Astrocyte (in vitro differentiated cells and primary cell): ENCODE results near the gene RBBP8NL. TPM values are rescaled to one million over a fixed set of nuclear protein-coding genes. Genes with fewer than 3 reads are reported as not detected.

Experiments used
- DNase-seq: peaks from one replicate; pipeline ENCODE4 v3.0.0-alpha.2; 2010; ENCODE audit warnings: low read depth
- FAIRE-seq: peaks from 2 replicates; lab custom pipeline; 2011; peaks lifted over from hg19 to GRCh38; lab: Jason Lieb, UNC
- H2AFZ ChIP-seq: 2 replicates; pipeline ENCODE4 v1.6.0; 2012; ENCODE audit warnings: low read depth, low read length, inconsistent platforms
- H3K27ac ChIP-seq: 2 replicates; pipeline ENCODE4 v1.5.1; 2011; ENCODE audit warnings: low read depth, low read length, inconsistent platforms
- H3K27me3 ChIP-seq: 2 replicates; pipeline ENCODE4 v1.6.0; 2011; ENCODE audit warnings: low read length, inconsistent platforms; ENCODE audit not compliant: insufficient read depth
- H3K36me3 ChIP-seq: 2 replicates; pipeline ENCODE4 v1.5.1; 2011; ENCODE audit warnings: low read length, inconsistent platforms; ENCODE audit not compliant: insufficient read depth
- H3K4me1 ChIP-seq: 2 replicates; pipeline ENCODE4 v1.5.1; 2011; ENCODE audit warnings: low read length, inconsistent platforms; ENCODE audit not compliant: insufficient read depth
- H3K4me2 ChIP-seq: 2 replicates; pipeline ENCODE4 v1.6.0; 2012; ENCODE audit warnings: low read length, inconsistent platforms
- H3K4me3 ChIP-seq: 2 replicates; pipeline ENCODE4 v1.5.1; 2011; ENCODE audit warnings: low read depth, mild to moderate bottlenecking, low read length, inconsistent platforms; ENCODE audit not compliant: insufficient read depth
- H3K79me2 ChIP-seq: 2 replicates; pipeline ENCODE4 v1.6.0; 2012; ENCODE audit warnings: mild to moderate bottlenecking, low read length, inconsistent platforms; ENCODE audit not compliant: insufficient read depth
- H3K9ac ChIP-seq: 2 replicates; pipeline ENCODE4 v1.6.0; 2012; ENCODE audit warnings: mild to moderate bottlenecking, low read length, inconsistent platforms
- H3K9me3 ChIP-seq: 2 replicates; pipeline ENCODE4 v1.5.1; 2012; ENCODE audit warnings: low read depth, mild to moderate bottlenecking, low read length, inconsistent platforms; ENCODE audit not compliant: insufficient read depth
- H4K20me1 ChIP-seq: 2 replicates; pipeline ENCODE4 v1.6.0; 2012; ENCODE audit warnings: low read length, inconsistent platforms; ENCODE audit not compliant: insufficient read depth
- H3K27ac Mint-ChIP-seq: one replicate; pipeline ENCODE4 v1.8.0; 2021; ENCODE audit warnings: mild to moderate bottlenecking, mixed read lengths; ENCODE audit not compliant: unreplicated experiment
- H3K27me3 Mint-ChIP-seq: one replicate; pipeline ENCODE4 v1.8.0; 2021; ENCODE audit warnings: low read depth, mixed read lengths; ENCODE audit not compliant: unreplicated experiment
- H3K36me3 Mint-ChIP-seq: one replicate; pipeline ENCODE4 v1.8.0; 2021; ENCODE audit warnings: low read depth, mixed read lengths; ENCODE audit not compliant: unreplicated experiment
- H3K4me1 Mint-ChIP-seq: one replicate; pipeline ENCODE4 v1.8.0; 2021; ENCODE audit warnings: low read depth, mixed read lengths; ENCODE audit not compliant: unreplicated experiment
- H3K4me3 Mint-ChIP-seq: one replicate; pipeline ENCODE4 v1.8.0; 2021; ENCODE audit warnings: mild to moderate bottlenecking, moderate library complexity, mixed read lengths; ENCODE audit not compliant: unreplicated experiment
- H3K9me3 Mint-ChIP-seq: one replicate; pipeline ENCODE4 v1.8.0; 2021; ENCODE audit warnings: mild to moderate bottlenecking, mixed read lengths; ENCODE audit not compliant: unreplicated experiment
- CTCF ChIP-seq: IDR thresholded peaks from 2 replicates; pipeline ENCODE4 v1.5.1; 2011; ENCODE audit warnings: low read depth, mild to moderate bottlenecking, inconsistent platforms, low read length, moderate library complexity; ENCODE audit not compliant: insufficient read depth
- EZH2 ChIP-seq: IDR thresholded peaks from 2 replicates; pipeline ENCODE4 v1.6.1; 2012; ENCODE audit warnings: mild to moderate bottlenecking, low read length, inconsistent platforms; ENCODE audit not compliant: insufficient read depth
- total RNA-seq: library from RNA; stranded (reverse); gene quantifications from 2 replicates; pipeline ENCODE4 v1.2.1, GENCODE V29; 2021

RBBP8NL gene
- total RNA-seq, 1 donor from 2014 or later = 0.14 TPM

GRCh38 chr20:62386383-62387218, 40.7 kb downstream of the RBBP8NL start, which contains the start of gene RPS21:
Gene RPS21 (plus strand): TSS chr20:62387103. CDS start chr20:62387339, 236 bp downstream.
- H3K27ac ChIP-seq = peak within 1 kb of the TSS; percentile 91
- H3K79me2 ChIP-seq = peaks cover 53% of the 10 kb centered on the region
- no peak for FAIRE-seq

DNA sequence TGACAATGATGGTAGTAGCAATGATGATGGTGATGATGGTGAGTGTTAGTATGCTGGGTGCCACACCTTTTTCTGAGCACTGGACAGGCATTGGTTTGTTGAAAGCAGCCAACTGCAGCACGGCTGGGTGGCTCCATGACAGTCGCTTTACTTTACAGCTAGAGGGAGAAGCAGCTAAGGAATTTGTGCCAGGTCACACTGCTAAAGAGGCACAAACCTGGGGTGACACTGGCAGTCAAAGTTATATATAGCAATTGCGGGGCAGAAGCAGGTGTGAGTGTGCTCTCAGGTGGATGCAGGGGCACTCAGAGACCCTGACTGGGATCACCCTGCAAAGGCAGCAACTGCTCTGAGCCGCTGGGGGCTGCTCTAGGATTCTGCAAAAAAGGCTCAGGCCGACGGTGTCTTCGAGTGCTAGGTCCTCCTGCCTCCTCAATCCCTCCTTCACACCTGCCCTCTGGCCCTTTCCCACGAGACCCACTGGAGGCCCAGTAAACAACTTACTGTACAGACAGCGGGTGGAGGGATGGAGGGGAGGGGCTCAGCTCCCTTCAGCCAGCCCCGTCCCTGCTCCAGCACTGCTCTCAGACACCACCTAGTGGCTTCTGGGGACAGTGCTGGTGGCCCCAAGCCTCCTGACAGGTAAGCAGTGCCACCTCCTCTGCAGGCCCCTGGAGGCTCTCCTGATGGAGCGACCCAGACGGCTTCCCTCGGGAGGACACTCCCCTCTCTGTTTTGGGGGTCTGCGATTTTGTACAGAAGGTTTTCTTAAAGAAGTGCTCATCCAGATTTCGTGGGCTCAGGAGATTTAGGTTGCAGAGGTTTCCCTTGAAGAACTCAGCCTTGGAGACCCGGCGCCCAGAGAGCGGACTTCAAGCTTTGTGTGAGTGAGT, 44.8 kb downstream of the RBBP8NL start:
- Histone ChIP-seq H3K36me3 (peaks cover 2% of the 10 kb centered on the region), H3K4me3 (no peak overlapping the region), H3K27ac (no peak overlapping the region), H4K20me1 (peaks cover 28% of the 10 kb centered on the region), H3K4me1 (peaks cover 23% of the 10 kb centered on the region), H3K27me3 (no peaks in the 10 kb centered on the region), H3K9me3 (no peaks in the 10 kb centered on the region), H3K4me2 (no peak overlapping the region), H2AFZ (no peak overlapping the region), H3K79me2 (peaks cover 30% of the 10 kb centered on the region), H3K9ac (no peak overlapping the region)
- no peak for FAIRE-seq
- TF ChIP-seq EZH2 = no peak
- TF ChIP-seq CTCF = peak; percentile 79
- Mint-ChIP-seq H3K27ac (no peak overlapping the region), H3K4me3 (peak overlapping the region; percentile 66), H3K36me3 (peaks cover 8% of the 10 kb centered on the region), H3K27me3 (no peaks in the 10 kb centered on the region), H3K4me1 (peaks cover 12% of the 10 kb centered on the region), H3K9me3 (peaks cover 2% of the 10 kb centered on the region)
- DNase-seq = peak; percentile 49

More at GRCh38 chr20:62386383-62387218, 40.7 kb downstream of the RBBP8NL start, which contains the start of gene RPS21:
- Histone ChIP-seq H3K9ac (peak within 1 kb of the TSS; percentile 94), H4K20me1 (peaks cover 61% of the 10 kb centered on the region), H3K36me3 (peaks cover 18% of the 10 kb centered on the region), H3K27me3 (no peaks in the 10 kb centered on the region), H3K4me2 (peak within 1 kb of the TSS; percentile 98), H2AFZ (peak within 1 kb of the TSS; percentile 78), H3K4me3 (peak within 1 kb of the TSS; percentile 91), H3K4me1 (peaks cover 17% of the 10 kb centered on the region), H3K9me3 (no peaks in the 10 kb centered on the region)
- DNase-seq = peak; percentile 79
- Mint-ChIP-seq H3K4me3 (peak within 1 kb of the TSS; percentile 95), H3K27me3 (no peaks in the 10 kb centered on the region), H3K4me1 (peaks cover 15% of the 10 kb centered on the region), H3K9me3 (peaks cover 2% of the 10 kb centered on the region), H3K27ac (peak within 1 kb of the TSS; percentile 92), H3K36me3 (peaks cover 9% of the 10 kb centered on the region)
- TF ChIP-seq CTCF (no peak), EZH2 (no peak)
